SK-N-SH treated with all-trans-retinoic acid at 6 μM for 48 hours (cell line): ENCODE measurements around the gene MRPL38.

Source experiments
- OSR1 ChIP-seq: fragments of 250-450 bp; sonication (Bioruptor Pico); IDR thresholded peaks from 2 replicates; pipeline ENCODE4 v1.8.0; 2022; ENCODE audit warnings: moderate library complexity, mild to moderate bottlenecking, inconsistent platforms
- TOX ChIP-seq: fragments of 250-450 bp; sonication (Bioruptor Pico); IDR thresholded peaks from 2 replicates; pipeline ENCODE4 v1.8.0; 2021; ENCODE audit warnings: mild to moderate bottlenecking, moderate library complexity, borderline replicate concordance
- ZC3H10 ChIP-seq: fragments of 250-450 bp; sonication (Bioruptor Pico); IDR thresholded peaks from 2 replicates; pipeline ENCODE4 v1.5.1; 2021; ENCODE audit warnings: mild to moderate bottlenecking, moderate library complexity
- ZNF565 ChIP-seq: fragments of 450-650 bp; formaldehyde crosslinking; conservative IDR thresholded peaks from 2 replicates; pipeline ENCODE4 v1.5.0; 2020; ENCODE audit warnings: low read depth, mild to moderate bottlenecking, moderate library complexity
- ZNF70 ChIP-seq: fragments of 450-650 bp; formaldehyde crosslinking; IDR thresholded peaks from 2 replicates; pipeline ENCODE4 v1.5.0; 2020; ENCODE audit warnings: mild to moderate bottlenecking, moderate library complexity

DNA sequence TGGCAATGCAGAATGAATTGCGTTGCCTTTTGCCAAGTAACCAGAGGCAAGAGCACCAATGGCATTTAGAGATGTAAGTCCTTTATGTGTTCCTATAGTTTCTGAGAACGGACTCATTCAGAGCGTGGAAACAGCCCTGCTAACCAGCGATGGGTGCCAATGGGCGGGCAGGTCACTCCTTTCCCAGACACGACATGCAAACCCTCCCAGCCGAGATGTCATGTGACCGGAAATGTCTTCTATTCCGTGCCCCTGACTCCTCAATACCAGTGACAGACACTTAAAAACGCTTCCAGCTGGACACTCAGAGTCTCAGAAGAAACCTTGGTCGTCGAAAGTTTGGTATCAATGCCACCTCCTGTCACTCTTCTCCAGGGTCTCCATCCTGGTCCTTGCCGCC lies 33.0 kb upstream of the MRPL38 start:
- TF ChIP-seq TOX (no peak), ZC3H10 (CRISPR knock-in tag) (no peak), OSR1 (CRISPR knock-in tag) (no peak), ZNF70 (no peak), ZNF565 (CRISPR knock-in tag) (no peak)
